Measurements from ENCODE around the gene LBHD1. TPM values are rescaled to one million over a fixed set of nuclear protein-coding genes. Genes with fewer than 3 reads are reported as not detected.

Gene LBHD1
- total RNA-seq, 1 experiment from 2014 or later = 10.4 TPM

GRCh38 chr11:62645671-62645945, 26.5 kb downstream of the LBHD1 start:
- Mint-ChIP-seq H3K9me3 (no peaks in the 10 kb centered on the region), H3K4me3 (peak overlapping the region; percentile 98 to 100), H3K4me1 (peaks cover 7 to 9% of the 10 kb centered on the region in 2 experiments), H3K27ac (peak overlapping the region; percentile 84 to 98 (median 98)), H3K27me3 (ENCODE audit: low read depth) (no peaks in the 10 kb centered on the region), H3K36me3 (ENCODE audit: insufficient read depth in 1 of 3, low read depth in 3 of 3) (peaks cover 14 to 47% (median 32%) of the 10 kb centered on the region in 3 experiments)
- no peaks in the 10 kb centered on the region for H4K20me1 ChIP-seq (ENCODE audit: control insufficient read depth, insufficient read depth, insufficient read length)
- WGBS (ENCODE audit: extremely low coverage, insufficient read length, low lambda C conversion rate) = no CpG with 5 or more reads among the region's 11 CpGs
- no peak overlapping the region for H2AFZ ChIP-seq (ENCODE audit: low read length)
- no peak overlapping the region for H2BK20ac ChIP-seq (ENCODE audit: low read depth, low read length, poor library complexity, severe bottlenecking)
- no peaks in the 10 kb centered on the region for H3K79me1 ChIP-seq (ENCODE audit: insufficient read depth, low read depth, low read length, poor library complexity, severe bottlenecking)
- no peak for DNase-seq
- H3T11ph ChIP-seq (ENCODE audit: low read length) = no peak overlapping the region
- no peak overlapping the region for H2AK5ac ChIP-seq (ENCODE audit: insufficient read length, low read length)
- no peaks in the 10 kb centered on the region for H3K9me3 ChIP-seq (ENCODE audit: control insufficient read depth, low read depth, low read length)
- no peak overlapping the region for H2BK120ac ChIP-seq (ENCODE audit: low read depth, low read length, poor library complexity, severe bottlenecking)
- H4K91ac ChIP-seq (ENCODE audit: insufficient read length, low read depth, low read length) = no peak overlapping the region
- H3K4me2 ChIP-seq (ENCODE audit: insufficient read depth, insufficient read length, low read length) = peak overlapping the region; percentile 74
- no peak overlapping the region for H4K8ac ChIP-seq (replicated peaks; ENCODE audit: insufficient read length, low read depth, low read length)
- no peak overlapping the region for H2BK12ac ChIP-seq (ENCODE audit: insufficient read length, low read depth, low read length)
- H3K79me2 ChIP-seq (ENCODE audit: insufficient read depth, low read length) = peaks cover 10% of the 10 kb centered on the region; the same call in 1 of the 2 replicates
- H3K27me3 ChIP-seq (ENCODE audit: insufficient read depth, low read length) = no peaks in the 10 kb centered on the region
- H4K5ac ChIP-seq (ENCODE audit: insufficient read length, low read depth, low read length) = no peak overlapping the region
- H3K9ac ChIP-seq (ENCODE audit: extremely low read depth, insufficient read length, low read length) = peak overlapping the region; percentile 86
- H3K4me1 ChIP-seq (ENCODE audit: insufficient read depth, low read length) = peaks cover 3% of the 10 kb centered on the region; the same call in 1 of the 2 replicates
- H3K18ac ChIP-seq (ENCODE audit: insufficient read length, low read depth, low read length) = no peak overlapping the region
- H3K4ac ChIP-seq (ENCODE audit: low read depth, low read length) = no peak overlapping the region
- no peak overlapping the region for H3K23ac ChIP-seq (ENCODE audit: insufficient read length, low read depth, low read length)
- H2BK15ac ChIP-seq (ENCODE audit: low read depth, low read length) = no peak overlapping the region
- H3K27ac ChIP-seq (ENCODE audit: insufficient read length, low read depth, low read length) = no peak overlapping the region
- H2BK5ac ChIP-seq (ENCODE audit: insufficient read length, low read length) = no peak overlapping the region
- H3K56ac ChIP-seq (ENCODE audit: insufficient read length, low read depth, low read length) = no peak overlapping the region
- H3K23me2 ChIP-seq (ENCODE audit: insufficient read length, low read depth, low read length, poor library complexity, severe bottlenecking) = peaks cover 5% of the 10 kb centered on the region
- TF ChIP-seq, protein P1, sequence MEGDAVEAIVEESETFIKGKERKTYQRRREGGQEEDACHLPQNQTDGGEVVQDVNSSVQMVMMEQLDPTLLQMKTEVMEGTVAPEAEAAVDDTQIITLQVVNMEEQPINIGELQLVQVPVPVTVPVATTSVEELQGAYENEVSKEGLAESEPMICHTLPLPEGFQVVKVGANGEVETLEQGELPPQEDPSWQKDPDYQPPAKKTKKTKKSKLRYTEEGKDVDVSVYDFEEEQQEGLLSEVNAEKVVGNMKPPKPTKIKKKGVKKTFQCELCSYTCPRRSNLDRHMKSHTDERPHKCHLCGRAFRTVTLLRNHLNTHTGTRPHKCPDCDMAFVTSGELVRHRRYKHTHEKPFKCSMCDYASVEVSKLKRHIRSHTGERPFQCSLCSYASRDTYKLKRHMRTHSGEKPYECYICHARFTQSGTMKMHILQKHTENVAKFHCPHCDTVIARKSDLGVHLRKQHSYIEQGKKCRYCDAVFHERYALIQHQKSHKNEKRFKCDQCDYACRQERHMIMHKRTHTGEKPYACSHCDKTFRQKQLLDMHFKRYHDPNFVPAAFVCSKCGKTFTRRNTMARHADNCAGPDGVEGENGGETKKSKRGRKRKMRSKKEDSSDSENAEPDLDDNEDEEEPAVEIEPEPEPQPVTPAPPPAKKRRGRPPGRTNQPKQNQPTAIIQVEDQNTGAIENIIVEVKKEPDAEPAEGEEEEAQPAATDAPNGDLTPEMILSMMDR (conservative IDR thresholded peaks at IDR 0.05) = no peak
- no peak overlapping the region for H3K14ac ChIP-seq (ENCODE audit: insufficient read depth, low read length)

Data from H9 (cell line).